Medulla oblongata (tissue), 1 donor: ENCODE data around the gene PRCP.

Experiments
- DNase-seq: peaks from one replicate; pipeline ENCODE4 v3.0.0-alpha.2; 2015; ENCODE audit errors: extremely low spot score

PRCP gene

GRCh38 chr11:82786836-82787235 is 113.4 kb downstream of the PRCP start:
- DNase-seq: no peak

GRCh38 chr11:82786001-82786400 is 114.2 kb downstream of the PRCP start:
- no peak for DNase-seq

- no peak for DNase-seq
Observed at GRCh38 chr11:82782825-82783374, 117.3 kb downstream of the PRCP start.

GRCh38 chr11:82778776-82779175 is 121.5 kb downstream of the PRCP start:
- no peak for DNase-seq

GRCh38 chr11:82776377-82776776 is 123.9 kb downstream of the PRCP start:
- no peak for DNase-seq

- peak; percentile 51 for DNase-seq
Observed at GRCh38 chr11:82775736-82776346, 124.4 kb downstream of the PRCP start.

- DNase-seq: no peak
Observed at GRCh38 chr11:82775218-82775617, 125.0 kb downstream of the PRCP start.
